ENCODE results near the gene IKBKE.

The IKBKE gene

GRCh38 chr1:206538086-206538770 lies 68.0 kb downstream of the IKBKE start:
- in situ Hi-C loops (cut with MboI; ENCODE audit: low sequenced_read_pairs) = no loop called here

GRCh38 chr1:206538901-206539640 lies 68.8 kb downstream of the IKBKE start:
- in situ Hi-C loops (cut with MboI; ENCODE audit: low sequenced_read_pairs) = no loop called here

GRCh38 chr1:206540044-206540780 lies 69.9 kb downstream of the IKBKE start:
- in situ Hi-C loops (cut with MboI; ENCODE audit: low sequenced_read_pairs) = no loop called here

GRCh38 chr1:206541236-206541833 lies 71.1 kb downstream of the IKBKE start:
- in situ Hi-C loops (cut with MboI; ENCODE audit: low sequenced_read_pairs) = no loop called here

GRCh38 chr1:206544562-206545257 lies 74.4 kb downstream of the IKBKE start:
- in situ Hi-C loops (cut with MboI; ENCODE audit: low sequenced_read_pairs) = no loop called here

GRCh38 chr1:206545351-206545750 lies 75.1 kb downstream of the IKBKE start:
- in situ Hi-C loops (cut with MboI; ENCODE audit: low sequenced_read_pairs) = no loop called here

Data from HL-60/S4 treated with retinoic acid at 250 ng/mL for 4 days and 3 days (cell line).